Measurements from ENCODE around the gene WDR53.
"Not testable (repeated sequence)": the region's sequence is repeated elsewhere in the genome, so short reads cannot be mapped to it uniquely, and the experiment has no call there.

The WDR53 gene

DNA sequence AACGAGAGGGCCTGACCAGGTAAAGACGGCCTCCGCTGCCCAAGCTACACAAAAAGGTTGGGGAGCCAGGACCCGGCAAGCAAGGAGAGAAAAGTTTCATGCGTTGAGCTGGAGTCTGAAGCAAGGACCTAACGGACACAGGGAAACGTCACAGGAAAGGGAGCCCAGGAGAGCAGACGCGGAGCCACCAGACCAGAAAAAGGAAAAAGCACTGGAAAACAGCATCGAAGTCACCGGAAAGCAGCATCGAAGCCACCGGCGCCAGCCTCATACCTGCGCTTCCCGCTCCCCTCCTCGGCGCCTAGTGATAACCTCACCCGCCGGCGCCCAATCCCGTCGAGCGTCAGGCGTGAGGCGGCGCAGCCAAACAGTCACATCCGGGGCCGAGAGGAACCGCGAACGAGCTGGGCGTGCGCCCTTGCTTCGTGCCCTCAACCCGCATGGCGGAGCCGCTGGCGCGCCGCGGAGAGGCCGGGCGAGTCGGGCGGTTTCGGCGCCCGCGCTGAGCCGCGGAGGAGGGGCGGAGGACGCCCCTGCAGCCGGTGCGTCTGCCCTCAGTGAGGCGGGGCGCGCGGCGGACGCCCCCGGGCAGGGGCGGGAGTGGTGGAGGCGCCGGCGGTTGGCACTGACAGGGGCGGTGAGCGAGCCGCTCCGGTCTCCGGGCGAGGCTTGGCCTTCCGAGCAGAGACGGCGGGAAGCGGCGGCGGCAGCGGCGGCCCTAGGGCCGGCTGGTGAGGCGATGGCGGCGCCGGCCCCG lies at the start of gene WDR53, which contains the start of gene FBXO45:
TSS of gene WDR53 (minus strand) at position 309 of the 757 bp plus-strand sequence. CDS start 7,079 bp downstream, outside the sequence.
TSS of gene FBXO45 (plus strand) at position 415 of the 757 bp plus-strand sequence. CDS start at position 740, 325 bp downstream.
- peak; percentile 27 to 94 (median 91) for DNase-seq

DNA sequence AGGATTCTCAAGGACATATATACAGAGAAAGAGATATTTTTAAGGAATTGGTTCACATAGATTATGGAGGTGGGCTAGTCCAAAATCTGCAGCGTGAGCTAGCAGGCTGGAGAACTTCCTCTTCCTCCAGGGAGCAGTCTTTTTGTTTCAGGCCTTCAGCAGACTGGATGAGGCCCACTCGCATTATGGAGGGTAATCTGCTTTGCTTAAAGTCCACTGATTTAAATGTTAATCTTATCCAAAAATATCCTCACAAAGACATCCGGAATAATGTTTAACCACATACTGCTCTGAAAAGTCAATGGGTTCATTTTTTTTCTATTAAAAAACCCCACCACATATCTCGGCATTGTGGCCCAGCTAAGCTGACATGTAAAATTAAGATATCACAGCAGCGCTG lies 48.9 kb upstream of the WDR53 start:
- no peak for DNase-seq

- not testable (repeated sequence) for DNase-seq
These were observed 46.9 kb upstream of the WDR53 start for GRCh38 chr3:196615234-196615633.

GRCh38 chr3:196611761-196612483 lies 43.6 kb upstream of the WDR53 start:
- no peak for DNase-seq

DNA sequence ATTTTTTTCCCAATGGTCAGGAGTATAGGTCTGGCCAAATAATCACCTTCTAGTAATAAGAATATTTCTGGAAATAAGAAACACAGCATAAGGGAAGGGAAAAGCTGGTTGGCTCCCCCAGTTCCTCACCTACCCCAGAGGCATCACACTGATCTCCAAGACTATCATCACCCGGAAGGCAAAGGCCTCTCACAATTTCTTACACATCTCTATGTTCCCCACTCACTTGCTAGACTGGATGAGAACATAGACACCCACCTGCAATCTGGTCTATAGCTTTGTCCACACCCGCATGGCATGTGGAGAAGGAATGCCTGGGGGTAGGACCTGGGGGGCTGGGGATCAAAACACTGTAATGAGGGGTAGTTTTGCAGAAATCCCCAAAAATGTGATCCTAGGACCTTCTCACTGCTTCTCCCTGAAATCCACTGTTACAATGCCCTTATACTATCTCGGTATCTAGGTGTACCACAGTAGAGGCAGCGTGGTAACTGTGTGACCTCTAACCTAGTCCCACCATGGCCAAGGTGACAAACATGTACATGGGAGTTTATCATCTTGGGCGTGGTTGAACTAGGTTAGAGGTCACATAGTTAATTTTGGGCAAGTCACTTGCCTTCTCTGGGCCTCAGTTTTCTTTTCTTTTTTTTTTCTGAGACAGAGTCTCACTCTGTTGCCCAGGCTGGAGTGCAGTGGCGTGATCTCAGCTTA lies 41.6 kb upstream of the WDR53 start:
- DNase-seq, result no peak

DNA sequence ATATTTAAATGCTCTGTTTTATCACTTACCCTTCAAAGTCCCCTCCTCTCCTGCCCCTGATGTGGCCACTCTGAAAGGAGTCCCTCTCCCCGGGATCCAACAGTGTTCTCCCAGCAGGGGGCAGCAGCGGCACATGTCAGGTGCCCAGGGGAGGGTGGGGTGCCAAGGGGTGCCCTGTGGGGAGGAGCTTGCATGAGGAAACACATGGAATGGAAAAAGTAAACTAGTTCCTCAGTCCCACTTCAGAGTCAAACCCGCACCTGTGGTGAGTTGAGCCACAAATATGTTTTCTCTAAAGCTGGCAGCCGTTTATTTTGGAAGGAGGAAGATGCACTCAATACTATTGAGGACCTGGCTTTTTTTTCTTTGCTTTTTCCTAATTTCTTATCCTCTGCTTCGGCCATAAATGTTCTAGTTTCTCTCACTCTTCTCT lies 41.0 kb upstream of the WDR53 start:
- peak in 13 of 14 donors; percentile 10 to 92 (median 75) for DNase-seq

- DNase-seq, result no peak
These were observed 40.3 kb upstream of the WDR53 start for GRCh38 chr3:196608693-196609092.

DNA sequence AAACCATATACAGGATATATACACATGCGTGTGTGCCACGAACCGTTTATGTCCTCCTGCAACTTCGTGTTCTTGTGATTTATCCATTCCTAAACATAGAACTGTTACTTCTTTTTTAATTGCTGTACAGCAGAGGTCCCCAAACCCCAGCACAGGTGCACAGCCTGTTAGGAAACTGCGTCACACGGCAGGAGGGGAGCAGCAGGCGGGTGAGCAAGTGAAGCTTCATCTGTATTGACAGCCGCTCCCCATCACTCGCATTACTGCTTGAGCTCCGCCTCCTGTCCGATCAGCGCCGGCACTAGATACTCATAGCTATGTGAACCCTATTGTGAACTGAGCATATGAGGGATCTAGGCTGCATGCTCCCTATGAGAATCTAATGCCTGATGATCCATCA lies 36.2 kb upstream of the WDR53 start:
- no peak for DNase-seq

- DNase-seq, result peak in 1 of 14 donors; percentile 6
These were observed 35.3 kb upstream of the WDR53 start for GRCh38 chr3:196603683-196604082.

DNA sequence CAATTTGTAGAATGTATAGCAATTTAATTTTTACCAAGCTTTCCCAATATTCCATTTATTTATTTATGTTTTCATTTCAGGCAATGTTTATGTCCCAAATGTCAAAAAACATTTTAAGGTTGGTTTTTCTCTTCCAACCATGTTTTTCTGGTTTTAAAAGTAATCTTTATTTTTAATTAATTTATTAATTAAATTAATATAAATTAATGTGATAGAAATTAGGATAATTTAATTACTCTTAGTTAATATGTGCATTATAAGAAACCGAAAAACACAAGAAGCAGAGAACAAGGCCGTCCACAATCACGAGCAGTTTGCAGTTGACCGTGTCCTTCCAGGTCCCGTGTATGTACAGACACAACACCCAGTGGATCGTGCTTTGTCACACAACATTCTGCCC lies 34.3 kb upstream of the WDR53 start:
- DNase-seq, result no peak

- DNase-seq, result no peak
These were observed 32.0 kb upstream of the WDR53 start for GRCh38 chr3:196600359-196600758.

GRCh38 chr3:196599734-196600128 lies 31.4 kb upstream of the WDR53 start:
- no peak for DNase-seq

DNA sequence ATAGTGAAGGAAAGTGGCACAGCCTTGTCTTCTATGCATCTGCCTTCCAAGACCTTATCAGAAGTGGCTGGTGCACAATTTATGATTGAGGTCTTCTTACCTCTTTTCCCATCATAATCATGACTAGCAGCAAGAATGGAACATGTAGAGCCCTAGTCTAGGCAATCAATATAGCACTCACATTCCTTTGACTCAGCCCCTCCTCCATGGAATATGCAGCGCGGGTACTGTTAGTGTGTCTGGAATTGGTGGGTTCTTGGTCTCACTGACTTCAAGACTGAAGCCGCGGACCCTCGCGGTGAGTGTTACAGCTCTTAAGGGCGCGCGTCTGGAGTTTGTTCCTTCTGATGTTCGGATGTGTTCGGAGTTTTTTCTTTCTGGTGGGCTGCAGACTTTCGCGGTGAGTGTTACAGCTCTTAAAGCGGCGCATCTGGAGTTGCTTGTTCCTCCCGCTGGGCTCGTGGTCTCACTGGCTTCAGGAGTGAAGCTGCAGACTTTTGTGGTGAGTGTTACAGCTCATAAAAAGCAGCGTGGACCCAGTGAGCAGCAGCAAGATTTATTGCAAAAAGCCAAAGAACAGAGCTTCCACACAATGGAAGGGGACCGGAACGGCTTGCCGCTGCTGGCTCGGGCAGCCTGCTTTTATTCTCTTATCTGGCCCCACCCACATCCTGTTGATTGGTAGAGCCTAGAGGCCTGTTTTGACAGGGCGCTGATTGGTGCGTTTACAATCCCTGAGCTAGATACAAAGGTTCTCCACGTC lies 29.8 kb upstream of the WDR53 start:
- not testable (repeated sequence) for DNase-seq

DNA sequence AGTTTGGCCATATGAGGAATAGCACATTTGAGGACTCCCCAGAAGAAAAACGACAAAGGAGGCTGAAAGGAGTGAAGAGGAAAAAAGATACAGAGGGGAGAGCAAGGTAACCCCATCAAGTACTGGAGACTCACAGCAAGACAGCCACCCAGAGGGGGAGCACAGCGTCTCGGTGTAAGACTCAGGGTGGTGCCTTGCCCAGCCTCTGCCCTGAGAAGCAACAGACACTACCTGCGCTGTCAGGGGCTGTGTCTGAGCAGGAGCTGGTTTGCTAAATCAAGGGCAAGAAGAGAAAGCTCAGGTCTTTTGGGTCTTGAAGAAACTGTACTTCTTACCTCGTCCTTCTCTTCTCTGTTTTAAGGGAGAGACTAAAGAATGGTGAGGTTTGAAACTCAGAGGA lies 28.0 kb upstream of the WDR53 start:
- DNase-seq, result no peak

- no peak for DNase-seq
These were observed 21.9 kb upstream of the WDR53 start for GRCh38 chr3:196590279-196590678.

DNA sequence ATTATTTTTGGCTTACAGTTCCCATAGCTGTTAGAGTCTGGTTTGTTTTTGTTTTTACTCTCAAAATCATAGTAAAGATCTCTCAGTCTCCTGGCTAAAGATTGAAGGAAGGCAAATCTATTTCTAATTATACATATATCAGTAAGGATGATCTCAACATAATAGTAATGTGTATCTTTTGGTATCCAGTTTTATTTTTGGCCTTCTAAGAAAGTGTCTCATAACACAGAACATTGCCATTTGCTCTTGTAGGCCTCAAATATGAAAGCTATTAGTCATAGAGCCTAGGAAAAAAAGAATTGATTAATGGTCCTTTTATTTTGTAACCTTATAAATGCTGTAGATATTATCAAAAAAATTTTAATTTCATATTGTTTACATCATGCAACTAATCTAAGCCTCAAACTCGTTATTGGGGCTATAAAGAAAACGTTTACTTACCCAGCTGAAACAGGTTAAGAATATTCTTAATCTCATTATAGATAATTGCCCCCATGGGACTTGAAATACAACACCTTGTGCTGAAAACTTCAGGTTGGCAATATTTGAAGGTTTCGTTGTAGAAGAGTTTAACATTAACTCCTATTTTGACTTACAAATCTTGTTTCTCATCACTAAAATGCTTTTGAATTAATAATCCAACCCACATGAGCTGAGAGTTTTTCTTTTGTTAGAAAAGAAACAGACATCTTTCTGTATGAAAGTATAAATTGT lies 16.8 kb upstream of the WDR53 start:
- DNase-seq, result no peak

GRCh38 chr3:196572389-196572788 lies 4.0 kb upstream of the WDR53 start:
- no peak for DNase-seq

DNA sequence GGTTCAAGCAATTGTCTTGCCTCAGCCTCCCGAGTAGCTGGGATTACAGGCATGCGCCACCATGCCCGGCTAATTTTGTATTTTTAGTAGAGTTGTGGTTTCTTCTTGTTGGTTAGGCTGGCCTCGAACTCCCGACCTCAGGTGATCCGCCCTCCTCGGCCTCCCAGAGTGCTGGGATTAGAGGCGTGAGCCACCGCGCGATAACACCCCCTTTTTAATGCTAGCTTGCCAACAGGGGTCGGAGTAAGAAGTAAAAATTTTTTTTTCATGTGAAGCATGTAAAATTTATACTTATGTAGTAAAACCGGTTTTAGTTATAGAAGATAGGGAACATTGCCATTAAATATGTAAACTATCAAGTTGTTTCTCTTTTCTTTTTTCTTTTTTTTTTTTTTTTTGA lies 2.0 kb upstream of the WDR53 start:
- not testable (repeated sequence) for DNase-seq

- DNase-seq, result peak in 6 of 14 donors; percentile 28 to 53 (median 42)
These were observed 706 bp upstream of the WDR53 start for GRCh38 chr3:196569003-196569516.

- no peak for DNase-seq
These were observed 4.6 kb downstream of the WDR53 start for GRCh38 chr3:196563721-196564225.

GRCh38 chr3:196559826-196560225 lies 8.5 kb downstream of the WDR53 start:
- DNase-seq, result no peak

Data from C1 segment of cervical spinal cord (tissue), 14 donors.